LoVo (cell line): ENCODE data around the gene SEMA3C.

Source experiments
- DNase-seq: peaks from one replicate; pipeline ENCODE4 v3.0.0-alpha.2; 2016; ENCODE audit warnings: low spot score

The SEMA3C gene

DNA sequence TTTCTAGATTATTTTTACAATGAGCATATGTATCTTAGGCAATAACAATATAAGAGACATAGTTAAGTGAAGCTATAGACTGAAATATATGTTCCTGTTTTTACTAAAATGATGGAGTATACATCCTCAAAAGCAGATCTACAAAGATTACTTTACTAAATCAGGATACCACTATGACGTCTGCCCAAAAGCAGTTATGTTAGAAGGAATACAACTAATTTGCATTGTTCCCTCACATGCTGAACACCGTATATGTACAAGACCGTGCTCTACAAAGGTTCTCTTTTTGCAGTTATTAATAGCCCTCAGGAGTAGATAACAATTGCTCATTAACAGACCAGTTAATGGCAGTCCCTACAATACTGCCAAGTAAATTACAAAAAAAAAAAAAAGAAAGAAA, 143.0 kb downstream of the SEMA3C start:
- DNase-seq, result no peak

DNA sequence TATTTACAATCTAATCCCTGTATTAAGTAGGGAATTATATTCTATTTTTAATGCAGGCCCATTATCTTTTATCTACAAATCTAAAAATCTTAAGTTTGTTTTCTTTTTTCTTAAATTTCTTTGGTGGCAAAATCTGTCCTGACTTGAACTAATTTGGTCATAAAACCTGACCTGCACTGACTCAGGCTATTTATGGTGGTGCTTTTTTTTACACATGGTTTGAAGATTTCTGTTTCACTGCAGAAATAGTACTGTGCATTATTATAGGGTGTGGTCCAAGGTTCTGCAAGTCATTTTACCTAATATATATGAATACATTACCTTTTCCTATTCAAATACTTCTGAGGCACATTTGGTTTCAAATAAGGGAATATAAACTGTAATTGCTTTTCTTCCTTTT, 143.4 kb downstream of the SEMA3C start:
- DNase-seq, result peak; percentile 44

GRCh38 chr7:80774843-80775242, 144.0 kb downstream of the SEMA3C start:
- no peak for DNase-seq

- DNase-seq, result no peak
These were observed 144.9 kb downstream of the SEMA3C start for GRCh38 chr7:80773787-80774508.

GRCh38 chr7:80772347-80772993, 146.4 kb downstream of the SEMA3C start:
- DNase-seq, result no peak

- peak; percentile 20 for DNase-seq
These were observed 147.3 kb downstream of the SEMA3C start for GRCh38 chr7:80771523-80771922.

DNA sequence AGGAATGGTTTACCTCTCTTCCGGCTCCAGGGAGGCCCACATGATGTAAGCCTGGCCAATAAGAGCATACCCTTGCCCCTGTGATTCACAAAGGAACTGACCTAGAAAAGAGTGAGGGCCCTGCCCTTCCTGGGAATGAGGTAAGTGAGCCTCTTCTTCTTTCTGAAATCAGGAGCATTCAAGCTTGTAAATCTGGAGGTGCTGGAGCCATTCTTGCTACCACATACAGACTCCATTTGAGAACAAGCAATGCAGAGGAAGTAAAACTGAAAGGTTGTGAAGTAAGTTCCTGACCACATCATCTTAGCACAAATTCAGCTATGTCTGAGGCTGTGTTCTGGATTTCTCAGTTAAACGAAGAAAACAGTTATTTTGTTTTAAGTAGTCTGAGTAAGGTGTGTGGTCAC, 148.2 kb downstream of the SEMA3C start:
- peak; percentile 69 for DNase-seq

- peak; percentile 65 for DNase-seq
These were observed 148.8 kb downstream of the SEMA3C start for GRCh38 chr7:80770061-80770460.

DNA sequence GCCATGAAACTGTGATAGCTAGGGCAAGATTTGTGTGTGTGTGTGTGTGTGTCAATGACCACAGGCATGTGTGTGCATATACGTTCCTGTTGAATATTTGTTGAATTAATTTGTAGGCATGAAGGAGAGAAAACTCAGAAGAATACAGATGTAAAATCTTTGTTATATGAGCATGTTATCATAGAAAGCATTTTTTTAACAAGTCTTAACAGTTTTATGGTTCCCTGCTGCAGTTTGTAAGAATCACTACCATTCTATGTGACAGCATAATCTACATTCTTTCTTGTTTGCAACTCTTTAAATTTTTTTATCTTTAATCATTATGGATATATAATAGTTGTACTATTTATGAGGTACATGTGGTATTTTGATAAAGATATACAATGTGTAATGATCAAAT, 150.1 kb downstream of the SEMA3C start:
- DNase-seq, result no peak

DNA sequence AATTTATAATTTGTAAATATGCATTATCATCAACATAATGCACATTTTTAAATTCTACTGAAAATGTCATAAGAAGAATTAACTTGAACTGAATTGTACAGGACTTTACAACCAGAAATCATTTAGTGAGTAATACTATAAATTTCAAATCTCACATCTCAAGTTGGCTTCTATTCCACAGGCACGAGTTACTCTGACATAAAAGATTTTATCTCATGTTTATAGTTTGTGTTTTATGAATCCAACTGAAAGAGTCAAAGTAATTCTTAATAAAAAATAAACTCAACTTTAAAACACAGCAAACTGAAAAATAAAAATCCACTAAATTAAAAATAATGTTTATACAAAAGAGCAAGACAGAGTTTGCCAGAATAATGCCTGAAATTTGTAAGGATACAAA, 151.2 kb downstream of the SEMA3C start:
- DNase-seq, result no peak

GRCh38 chr7:80766724-80767123, 152.1 kb downstream of the SEMA3C start:
- no peak for DNase-seq

DNA sequence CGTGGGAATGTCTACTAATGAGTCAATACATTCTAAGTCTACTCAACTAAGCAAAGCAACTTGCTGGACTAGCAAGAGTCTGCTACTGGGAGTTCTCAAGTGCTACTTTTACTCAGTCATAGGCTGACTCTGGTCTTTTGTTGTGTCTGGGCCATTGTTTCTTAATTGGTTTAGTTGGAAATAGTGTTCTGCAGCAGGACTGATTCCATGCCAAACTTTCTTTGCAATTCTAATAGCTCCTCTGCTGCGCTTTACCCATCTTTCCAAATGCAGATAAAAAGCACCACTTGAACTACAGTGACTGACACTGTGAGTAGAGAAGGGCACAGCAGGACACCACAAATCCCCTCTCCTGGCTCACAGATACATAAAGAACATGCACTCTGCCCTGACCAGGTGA, 154.7 kb downstream of the SEMA3C start:
- no peak for DNase-seq

DNA sequence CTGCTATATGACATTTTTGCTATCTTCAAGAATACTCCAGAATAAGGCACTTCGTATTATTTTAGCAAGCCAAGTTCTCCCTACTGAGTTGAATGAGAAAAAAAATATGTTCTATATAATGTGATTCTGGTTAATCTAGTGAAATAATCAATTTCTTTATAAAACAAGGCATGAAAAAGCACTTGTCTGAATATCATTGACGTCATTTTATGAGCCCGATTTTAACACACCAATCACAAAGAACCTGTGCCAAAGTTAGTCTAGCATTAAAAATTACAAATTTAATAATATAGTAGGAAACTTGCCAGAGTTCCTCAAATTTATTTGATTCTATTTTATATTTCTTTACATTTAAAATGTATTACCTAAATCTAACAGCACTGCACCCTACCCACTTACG, 155.1 kb downstream of the SEMA3C start:
- no peak for DNase-seq

DNA sequence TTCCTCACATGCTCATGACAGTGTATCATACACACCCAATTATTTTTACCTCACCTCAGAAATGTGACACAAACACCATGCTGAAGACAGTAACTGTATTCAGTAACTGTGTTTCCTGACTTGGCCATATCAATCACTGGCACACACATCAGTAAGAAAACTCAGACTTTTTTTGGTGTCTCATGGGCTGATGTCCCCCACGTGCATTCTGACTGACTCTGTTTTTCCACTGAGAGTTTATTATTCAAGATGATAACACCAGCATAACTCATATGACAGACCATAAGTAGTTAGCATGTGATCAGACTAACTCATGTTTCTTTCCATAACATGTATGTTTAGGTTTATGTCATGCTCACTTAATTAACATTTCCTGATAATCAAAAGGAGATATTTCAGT, 155.6 kb downstream of the SEMA3C start:
- DNase-seq, result no peak

DNA sequence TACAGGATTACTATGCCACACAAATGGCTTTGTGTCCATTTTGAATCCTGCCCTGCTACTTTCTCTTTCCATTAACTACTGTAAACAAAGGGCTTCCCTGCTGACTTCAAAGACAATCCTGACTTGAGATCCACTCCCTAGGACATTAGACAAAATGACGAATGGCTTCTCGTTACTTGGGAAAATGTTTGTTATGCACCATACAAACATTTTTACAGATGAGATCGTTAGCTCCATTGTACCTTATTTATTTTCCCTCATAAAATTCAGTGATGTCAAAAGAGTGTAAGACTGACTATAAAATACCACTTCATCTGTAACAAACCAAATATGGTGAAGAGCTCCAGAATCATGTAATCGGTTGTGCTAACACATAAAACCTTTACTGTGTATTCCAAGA, 158.6 kb downstream of the SEMA3C start:
- peak; percentile 60 for DNase-seq

GRCh38 chr7:80752954-80753690, 165.7 kb downstream of the SEMA3C start:
- DNase-seq, result no peak

DNA sequence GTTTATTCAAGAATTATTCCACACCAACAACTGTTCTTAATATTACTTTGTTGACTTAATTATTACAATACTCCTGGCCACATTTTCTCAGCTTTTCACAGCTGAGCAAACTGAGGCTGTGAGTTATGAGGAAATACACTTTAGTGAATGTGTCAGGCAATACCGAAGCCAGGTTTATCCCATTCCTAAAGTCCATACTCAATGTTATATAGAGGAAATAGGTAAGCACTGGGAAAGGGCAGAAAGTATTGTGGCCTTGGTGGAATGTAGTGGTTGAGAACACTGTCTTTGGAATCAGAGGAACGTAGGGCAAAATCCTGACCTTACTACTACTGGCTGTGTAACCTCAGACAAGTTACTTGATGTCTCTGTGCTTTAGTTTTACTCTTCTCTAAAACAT, 169.6 kb downstream of the SEMA3C start:
- DNase-seq, result no peak

- DNase-seq, result no peak
These were observed 170.3 kb downstream of the SEMA3C start for GRCh38 chr7:80748363-80749042.

DNA sequence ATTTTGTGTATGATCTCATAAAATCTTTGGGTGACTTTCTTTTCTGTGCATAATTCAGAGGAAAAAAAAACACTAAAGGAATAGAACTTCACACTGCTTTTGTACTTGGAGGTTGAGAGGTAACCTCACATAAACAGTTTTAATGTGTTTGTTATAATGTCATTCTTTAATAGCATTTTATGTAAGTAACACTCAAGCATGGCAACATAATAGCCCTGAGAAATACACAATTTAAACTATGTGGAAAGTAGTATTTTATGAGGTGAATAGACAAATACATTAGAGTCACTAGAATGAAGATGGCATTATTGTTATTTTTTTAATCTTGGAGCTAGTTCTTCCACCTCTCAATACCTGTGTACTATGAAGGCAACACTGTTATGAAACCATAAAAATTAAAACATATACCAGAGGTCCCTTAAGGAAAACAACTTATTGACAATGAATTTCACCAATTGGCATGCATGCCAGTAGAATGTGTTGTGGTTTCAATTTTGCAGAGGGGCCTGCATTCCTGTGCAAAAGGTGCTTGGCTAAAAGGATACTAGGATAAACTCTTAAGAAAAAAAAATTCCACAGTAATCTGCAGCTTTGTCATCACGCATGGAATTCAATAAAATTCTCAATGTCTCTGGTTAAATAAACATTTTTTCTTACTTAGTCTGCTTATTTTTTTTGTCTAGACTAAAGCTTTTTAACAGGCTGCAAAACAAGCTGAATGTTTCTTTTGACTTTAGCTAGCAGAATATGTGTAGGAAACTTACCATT, 177.9 kb downstream of the SEMA3C start:
- DNase-seq, result peak; percentile 16

DNA sequence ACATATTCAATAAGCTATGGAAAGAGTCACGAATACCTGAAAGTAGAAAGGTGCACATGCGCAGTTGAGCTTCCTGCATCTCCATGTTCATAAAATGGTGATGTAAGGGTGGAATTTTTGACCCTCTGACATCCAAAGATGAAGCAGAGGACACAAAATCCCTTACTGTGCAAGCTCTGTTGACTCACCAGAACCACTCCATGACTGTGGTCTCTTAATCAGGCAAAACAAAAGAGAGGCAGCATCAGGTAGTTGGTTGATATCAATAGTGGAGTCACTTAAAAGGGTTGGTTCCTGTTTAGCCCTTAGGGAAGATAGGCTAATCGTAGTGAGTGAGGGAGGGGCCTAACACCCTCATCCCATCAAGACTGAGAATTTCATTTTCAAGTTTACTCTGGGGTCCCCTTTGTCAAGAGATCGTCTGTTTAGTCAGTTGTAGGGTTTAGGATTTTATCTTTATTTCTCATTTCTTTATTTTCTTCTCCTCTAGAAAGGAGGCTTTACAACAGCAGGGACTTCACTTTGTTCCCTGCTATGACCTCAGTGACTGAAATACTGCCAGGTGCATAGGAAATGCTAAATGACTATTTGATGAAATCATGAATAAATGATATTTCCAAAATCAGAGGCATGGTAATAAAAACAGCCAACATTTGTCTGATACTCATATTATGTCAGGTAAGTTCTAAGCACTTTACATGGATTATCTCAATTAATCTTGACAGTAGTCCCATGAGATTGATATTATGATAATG, 182.3 kb downstream of the SEMA3C start:
- no peak for DNase-seq

DNA sequence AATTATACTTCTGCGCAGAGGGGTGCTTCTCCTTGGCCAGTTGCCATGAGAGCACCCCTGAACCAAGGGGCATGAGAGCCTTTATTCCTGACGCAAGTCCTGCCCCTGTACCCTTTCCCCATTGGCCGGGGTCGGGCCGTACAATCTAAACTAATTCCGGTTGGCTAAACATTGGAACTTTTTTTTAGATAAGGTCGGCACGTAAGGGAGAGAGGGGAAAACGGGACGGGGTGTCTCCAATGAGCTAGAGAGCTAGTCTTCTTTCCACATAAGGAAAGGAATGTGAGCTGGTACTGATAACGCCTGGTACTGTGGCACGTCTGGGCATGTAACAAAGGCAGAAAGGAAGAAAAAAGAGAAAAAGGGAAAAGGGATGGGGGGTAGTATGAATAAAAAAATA, 183.5 kb downstream of the SEMA3C start:
- DNase-seq, result no peak
